Fibroblast of skin of left biceps (primary cell): Measurements from ENCODE around the gene MDH1B.
"Not testable (repeated sequence)": the region's sequence is repeated elsewhere in the genome, so short reads cannot be mapped to it uniquely, and the experiment has no call there.

Source experiments
- DNase-seq, 2 experiments: peaks; one replicate each; pipeline ENCODE4 v3.0.0-alpha.2; 2013; ENCODE audit warnings: low read depth in 2 of 2

The MDH1B gene

GRCh38 chr2:206765242-206766056, at the start of gene MDH1B, which contains the start of gene FASTKD2:
Gene MDH1B (minus strand): TSS chr2:206765328. CDS start chr2:206765271, 57 bp downstream.
Gene FASTKD2 (plus strand): TSS chr2:206765606. CDS start chr2:206766694, 1,088 bp downstream.
- DNase-seq, result peak; percentile 83 to 85

- DNase-seq, result no peak
Measured at GRCh38 chr2:206814498-206814897, 49.4 kb upstream of the MDH1B start.

GRCh38 chr2:206812471-206812870, 47.3 kb upstream of the MDH1B start:
- DNase-seq, result not testable (repeated sequence)

GRCh38 chr2:206807624-206808023, 42.5 kb upstream of the MDH1B start:
- not testable (repeated sequence) for DNase-seq

GRCh38 chr2:206805887-206806607, 40.9 kb upstream of the MDH1B start:
- peak; percentile 76 to 84 for DNase-seq

GRCh38 chr2:206804326-206804725, 39.2 kb upstream of the MDH1B start:
- DNase-seq, result peak in 1 of 2 experiments; percentile 5

GRCh38 chr2:206802654-206803514, 37.8 kb upstream of the MDH1B start:
- DNase-seq, result no peak

- DNase-seq, result no peak
Measured at GRCh38 chr2:206801418-206802189, 36.5 kb upstream of the MDH1B start.

GRCh38 chr2:206800506-206801417, 35.6 kb upstream of the MDH1B start:
- peak; percentile 46 to 47 for DNase-seq

- DNase-seq, result no peak
Measured at GRCh38 chr2:206799083-206799482, 34.0 kb upstream of the MDH1B start.

- DNase-seq, result no peak
Measured at GRCh38 chr2:206798000-206798399, 32.9 kb upstream of the MDH1B start.

- no peak for DNase-seq
Measured at GRCh38 chr2:206797376-206797775, 32.2 kb upstream of the MDH1B start.

GRCh38 chr2:206792645-206793044, 27.5 kb upstream of the MDH1B start:
- no peak for DNase-seq

GRCh38 chr2:206790311-206790935, 25.3 kb upstream of the MDH1B start:
- peak in 1 of 2 experiments; percentile 21 for DNase-seq

- no peak for DNase-seq
Measured at GRCh38 chr2:206784559-206785353, 19.6 kb upstream of the MDH1B start.

GRCh38 chr2:206783718-206784117, 18.6 kb upstream of the MDH1B start:
- DNase-seq, result no peak

GRCh38 chr2:206780671-206781070, 15.5 kb upstream of the MDH1B start:
- DNase-seq, result no peak

GRCh38 chr2:206776432-206776831, 11.3 kb upstream of the MDH1B start:
- no peak for DNase-seq

- no peak for DNase-seq
Measured at GRCh38 chr2:206774871-206775270, 9.7 kb upstream of the MDH1B start.
